ENCODE results near the gene ANGPTL7. TPM values are rescaled to one million over a fixed set of nuclear protein-coding genes. Genes with fewer than 3 reads are reported as not detected.

Gene ANGPTL7
- total RNA-seq, 1 experiment from 2014 or later, result not detected

GRCh38 chr1:11188381-11188780 is 774 bp upstream of the ANGPTL7 start:
- no peaks in the 10 kb centered on the region for H3K27me3 ChIP-seq (replicated peaks; ENCODE audit: insufficient read depth, low read depth, low read length, poor library complexity)
- no peak overlapping the region for H3K27ac ChIP-seq (ENCODE audit: low read depth, low read length, poor library complexity, severe bottlenecking)
- no TSS peak for BruUV-seq (replicated peaks)
- TF ChIP-seq EZH2 (IDR thresholded peaks at IDR 0.05; ENCODE audit: borderline replicate concordance, low read depth, low read length, poor library complexity, severe bottlenecking), result no peak
- TF ChIP-seq, protein P1, sequence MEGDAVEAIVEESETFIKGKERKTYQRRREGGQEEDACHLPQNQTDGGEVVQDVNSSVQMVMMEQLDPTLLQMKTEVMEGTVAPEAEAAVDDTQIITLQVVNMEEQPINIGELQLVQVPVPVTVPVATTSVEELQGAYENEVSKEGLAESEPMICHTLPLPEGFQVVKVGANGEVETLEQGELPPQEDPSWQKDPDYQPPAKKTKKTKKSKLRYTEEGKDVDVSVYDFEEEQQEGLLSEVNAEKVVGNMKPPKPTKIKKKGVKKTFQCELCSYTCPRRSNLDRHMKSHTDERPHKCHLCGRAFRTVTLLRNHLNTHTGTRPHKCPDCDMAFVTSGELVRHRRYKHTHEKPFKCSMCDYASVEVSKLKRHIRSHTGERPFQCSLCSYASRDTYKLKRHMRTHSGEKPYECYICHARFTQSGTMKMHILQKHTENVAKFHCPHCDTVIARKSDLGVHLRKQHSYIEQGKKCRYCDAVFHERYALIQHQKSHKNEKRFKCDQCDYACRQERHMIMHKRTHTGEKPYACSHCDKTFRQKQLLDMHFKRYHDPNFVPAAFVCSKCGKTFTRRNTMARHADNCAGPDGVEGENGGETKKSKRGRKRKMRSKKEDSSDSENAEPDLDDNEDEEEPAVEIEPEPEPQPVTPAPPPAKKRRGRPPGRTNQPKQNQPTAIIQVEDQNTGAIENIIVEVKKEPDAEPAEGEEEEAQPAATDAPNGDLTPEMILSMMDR (conservative IDR thresholded peaks at IDR 0.05; ENCODE audit: low read depth, low read length), result no peak
- intact Hi-C loops (cut with micrococcal nuclease; ENCODE audit: unreplicated experiment), result no loop called here
- no peaks in the 10 kb centered on the region for H3K4me1 ChIP-seq (ENCODE audit: insufficient read depth, low read length, poor library complexity, severe bottlenecking)
- peaks cover 14% of the 10 kb centered on the region for H3K36me3 ChIP-seq (ENCODE audit: insufficient read depth, low read length, poor library complexity, severe bottlenecking)
- ChIA-PET POLR2A (ENCODE audit: low non-redundant PET) (no interaction called here), CTCF (no interaction called here)
- no peak overlapping the region for H3K4me3 ChIP-seq (ENCODE audit: low read depth, low read length, poor library complexity, severe bottlenecking)
- H3K9me3 ChIP-seq (ENCODE audit: low read depth, low read length, poor library complexity, severe bottlenecking), result no peaks in the 10 kb centered on the region
- no peak for DNase-seq (ENCODE audit: low spot score)

GRCh38 chr1:11193376-11193775 is 4.2 kb downstream of the ANGPTL7 start:
- POLR2A ChIA-PET (ENCODE audit: low non-redundant PET), result no interaction called here
- no peak overlapping the region for H3K27ac ChIP-seq (ENCODE audit: low read depth, low read length, poor library complexity, severe bottlenecking)
- intact Hi-C loops (cut with micrococcal nuclease; ENCODE audit: unreplicated experiment), result no loop called here
- no peaks in the 10 kb centered on the region for H3K9me3 ChIP-seq (ENCODE audit: low read depth, low read length, poor library complexity, severe bottlenecking)
- no peak overlapping the region for H3K4me3 ChIP-seq (ENCODE audit: low read depth, low read length, poor library complexity, severe bottlenecking)
- no peaks in the 10 kb centered on the region for H3K27me3 ChIP-seq (replicated peaks; ENCODE audit: insufficient read depth, low read depth, low read length, poor library complexity)
- H3K36me3 ChIP-seq (ENCODE audit: insufficient read depth, low read length, poor library complexity, severe bottlenecking), result peaks cover 31% of the 10 kb centered on the region
- no TSS peak for BruUV-seq (replicated peaks)
- H3K4me1 ChIP-seq (ENCODE audit: insufficient read depth, low read length, poor library complexity, severe bottlenecking), result no peaks in the 10 kb centered on the region
- no peak for DNase-seq (ENCODE audit: low spot score)
- CTCF ChIA-PET, result interaction anchor here (0.6 kb wide), 1 partner anchor 883 kb away, joined by 3 read pairs; no protein-coding TSS in a partner anchor
- no peak for TF ChIP-seq EZH2 (IDR thresholded peaks at IDR 0.05; ENCODE audit: borderline replicate concordance, low read depth, low read length, poor library complexity, severe bottlenecking)

GRCh38 chr1:11194407-11195176 is 5.4 kb downstream of the ANGPTL7 start:
- BruUV-seq (replicated peaks), result no TSS peak
- Histone ChIP-seq H3K4me3 (ENCODE audit: low read depth, low read length, poor library complexity, severe bottlenecking) (no peak overlapping the region), H3K9me3 (ENCODE audit: low read depth, low read length, poor library complexity, severe bottlenecking) (no peaks in the 10 kb centered on the region), H3K36me3 (ENCODE audit: insufficient read depth, low read length, poor library complexity, severe bottlenecking) (peaks cover 39% of the 10 kb centered on the region), H3K4me1 (ENCODE audit: insufficient read depth, low read length, poor library complexity, severe bottlenecking) (no peaks in the 10 kb centered on the region), H3K27me3 (replicated peaks; ENCODE audit: insufficient read depth, low read depth, low read length, poor library complexity) (no peaks in the 10 kb centered on the region), H3K27ac (ENCODE audit: low read depth, low read length, poor library complexity, severe bottlenecking) (no peak overlapping the region)
- TF ChIP-seq, protein P1 (conservative IDR thresholded peaks at IDR 0.05; ENCODE audit: low read depth, low read length), result no peak
- no peak for TF ChIP-seq EZH2 (IDR thresholded peaks at IDR 0.05; ENCODE audit: borderline replicate concordance, low read depth, low read length, poor library complexity, severe bottlenecking)
- DNase-seq (ENCODE audit: low spot score), result no peak
- ChIA-PET POLR2A (ENCODE audit: low non-redundant PET) (no interaction called here), CTCF (no interaction called here)
- intact Hi-C loops (cut with micrococcal nuclease; ENCODE audit: unreplicated experiment), result no loop called here

All from A673 (cell line).